MCF 10A (cell line): ENCODE measurements around the gene COPG2. TPM values are rescaled to one million over a fixed set of nuclear protein-coding genes. Genes with fewer than 3 reads are reported as not detected.

Experiments used
- BruUV-seq: library from RNA; stranded (reverse); fragments of 400-500 nt; replicated peaks from 2 replicates; lab custom pipeline; 2021; lab: Mats Ljungman, UMichigan
- CTCF ChIA-PET: fragments of 300-600 bp; sonication (Branson Sonifier 250); formaldehyde crosslinking; extraction: SDS; loops from one replicate; lab custom pipeline; 2021; ENCODE audit warnings: antibody characterized with exemption, inconsistent platforms; lab: Yijun Ruan, JAX
- POLR2A ChIA-PET: fragments of 300-600, 350-650 bp; sonication (Branson Sonifier 250); formaldehyde crosslinking; extraction: SDS; loops from one replicate; lab custom pipeline; 2020; ENCODE audit warnings: antibody characterized with exemption, inconsistent platforms; lab: Yijun Ruan, JAX
- DNase-seq: peaks from one replicate; pipeline ENCODE4 v3.0.0-alpha.2; 2018; ENCODE audit not compliant: unreplicated experiment
- H3K27ac Mint-ChIP-seq: one replicate; pipeline ENCODE4 v1.8.0; 2022; ENCODE audit warnings: mild to moderate bottlenecking, low read depth, mixed read lengths; ENCODE audit not compliant: unreplicated experiment
- H3K27me3 Mint-ChIP-seq: one replicate; pipeline ENCODE4 v1.8.0; 2022; ENCODE audit warnings: mixed read lengths; ENCODE audit not compliant: insufficient read depth, unreplicated experiment
- H3K36me3 Mint-ChIP-seq: one replicate; pipeline ENCODE4 v1.8.0; 2022; ENCODE audit warnings: mild to moderate bottlenecking, moderate library complexity, mixed read lengths; ENCODE audit not compliant: insufficient read depth, unreplicated experiment
- H3K4me1 Mint-ChIP-seq: one replicate; pipeline ENCODE4 v1.8.0; 2022; ENCODE audit warnings: mixed read lengths; ENCODE audit not compliant: insufficient read depth, unreplicated experiment
- H3K4me3 Mint-ChIP-seq: one replicate; pipeline ENCODE4 v1.8.0; 2022; ENCODE audit warnings: mild to moderate bottlenecking, moderate library complexity, mixed read lengths; ENCODE audit not compliant: unreplicated experiment
- H3K9me3 Mint-ChIP-seq: one replicate; pipeline ENCODE4 v1.8.0; 2022; ENCODE audit warnings: mixed read lengths; ENCODE audit not compliant: unreplicated experiment
- CTCF ChIP-seq: fragments of 200-600 bp; IDR thresholded peaks from one replicate; pipeline ENCODE4 v1.8.0; 2022; ENCODE audit warnings: antibody characterized with exemption, mild to moderate bottlenecking; ENCODE audit not compliant: unreplicated experiment
- intact Hi-C: fragments of 100-400 bp; cut with micrococcal nuclease; formaldehyde crosslinking; loops from 2 replicates; pipeline ENCODE4 v1.14.1; 2022
- total RNA-seq: library from RNA; stranded (reverse); gene quantifications from 2 replicates; pipeline ENCODE4 v1.2.3, GENCODE V29; 2022

COPG2 gene
- total RNA-seq, 1 experiment from 2014 or later: 24.7 TPM

DNA sequence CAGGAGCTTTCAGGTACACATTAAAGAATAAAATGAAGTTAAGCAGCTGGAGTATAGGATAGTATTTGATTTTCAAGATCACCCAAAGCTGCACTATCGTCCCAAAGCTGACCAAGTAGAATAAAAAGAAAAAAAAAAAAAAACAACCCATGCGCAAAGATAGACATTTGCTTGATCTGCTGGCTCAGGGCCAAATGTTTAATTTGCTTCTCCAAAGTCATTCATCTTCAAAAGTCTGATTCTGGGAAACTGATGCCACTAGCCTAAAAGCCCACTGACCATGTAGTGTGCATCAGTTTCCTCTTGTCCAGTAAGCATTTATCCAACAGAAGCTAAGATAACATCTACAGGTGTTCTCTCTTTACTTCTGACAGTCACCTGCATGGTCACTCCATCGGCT, 162.2 kb downstream of the COPG2 start:
- intact Hi-C loops: no loop called here
- H3K4me3 Mint-ChIP-seq: no peak overlapping the region
- BruUV-seq: TSS peak; percentile 60
- DNase-seq: no peak
- CTCF ChIA-PET: no interaction called here
- H3K9me3 Mint-ChIP-seq: no peaks in the 10 kb centered on the region
- peaks cover 44% of the 10 kb centered on the region for H3K36me3 Mint-ChIP-seq
- H3K4me1 Mint-ChIP-seq: no peaks in the 10 kb centered on the region
- no peak overlapping the region for H3K27ac Mint-ChIP-seq
- no peak for TF ChIP-seq CTCF
- H3K27me3 Mint-ChIP-seq: no peaks in the 10 kb centered on the region
- POLR2A ChIA-PET: interaction anchor here (0.7 to 0.9 kb wide), 2 partner anchors 19 to 694 kb away, joined by 3 to 4 read pairs; no protein-coding TSS in a partner anchor

DNA sequence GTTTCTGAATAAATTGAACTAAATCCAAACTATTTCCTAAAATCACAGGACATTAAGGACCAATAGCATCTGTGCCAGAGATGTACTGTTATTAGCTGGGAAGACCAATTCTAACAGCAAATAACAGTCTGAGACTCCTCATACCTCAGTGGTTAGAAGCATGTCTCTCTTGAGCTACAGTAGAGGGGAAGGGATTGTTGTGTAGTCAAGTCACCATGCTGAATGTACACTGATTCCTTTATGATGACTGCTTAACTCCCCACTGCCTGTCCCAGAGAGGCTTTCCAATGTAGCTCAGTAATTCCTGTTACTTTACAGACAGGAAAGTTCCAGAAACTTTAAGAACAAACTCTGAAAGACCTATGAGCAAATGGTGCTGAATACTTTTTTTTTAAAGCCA, 162.8 kb downstream of the COPG2 start:
- no peak overlapping the region for H3K4me3 Mint-ChIP-seq
- ChIA-PET CTCF (interaction anchor here (1.0 kb wide), 1 partner anchor 170 kb away, joined by 3 read pairs; no protein-coding TSS in a partner anchor), POLR2A (interaction anchor here (1.3 kb wide), 1 partner anchor 16 kb away, joined by 3 read pairs; no protein-coding TSS in a partner anchor)
- intact Hi-C loops: no loop called here
- no peak overlapping the region for H3K27ac Mint-ChIP-seq
- DNase-seq: no peak
- TSS peak; percentile 37 for BruUV-seq
- no peaks in the 10 kb centered on the region for H3K4me1 Mint-ChIP-seq
- no peaks in the 10 kb centered on the region for H3K27me3 Mint-ChIP-seq
- TF ChIP-seq CTCF: no peak
- peaks cover 47% of the 10 kb centered on the region for H3K36me3 Mint-ChIP-seq
- no peaks in the 10 kb centered on the region for H3K9me3 Mint-ChIP-seq

GRCh38 chr7:130500910-130501309, 167.6 kb downstream of the COPG2 start:
- no TSS peak for BruUV-seq
- no peak overlapping the region for H3K4me3 Mint-ChIP-seq

DNA sequence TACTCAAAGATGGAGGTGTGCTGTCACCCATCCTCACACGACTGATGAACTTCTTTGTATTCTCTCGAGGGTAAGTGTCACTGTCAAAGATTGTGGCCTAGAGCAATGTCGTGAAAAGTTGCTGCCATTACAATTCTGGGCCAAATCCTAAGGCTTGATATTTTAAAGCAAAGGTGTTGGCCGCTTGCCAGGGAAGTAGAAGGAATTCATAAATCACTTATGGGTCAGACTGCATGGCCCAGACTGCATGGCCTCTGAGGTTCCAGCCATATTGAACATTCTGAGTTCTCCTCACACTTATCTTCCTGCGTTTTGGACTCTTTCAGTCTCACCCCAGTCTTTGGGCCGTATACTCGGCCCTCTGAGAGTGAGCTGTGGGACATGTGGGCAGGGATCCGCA, 168.1 kb downstream of the COPG2 start:
- no peak for TF ChIP-seq CTCF
- no TSS peak for BruUV-seq
- Mint-ChIP-seq H3K4me1 (no peaks in the 10 kb centered on the region), H3K27ac (no peak overlapping the region), H3K9me3 (no peaks in the 10 kb centered on the region), H3K36me3 (peaks cover 76% of the 10 kb centered on the region), H3K27me3 (no peaks in the 10 kb centered on the region), H3K4me3 (no peak overlapping the region)
- POLR2A ChIA-PET: no interaction called here
- CTCF ChIA-PET: no interaction called here
- intact Hi-C loops: no loop called here
- no peak for DNase-seq

More at GRCh38 chr7:130500910-130501309, 167.6 kb downstream of the COPG2 start:
- POLR2A ChIA-PET: no interaction called here
- peaks cover 76% of the 10 kb centered on the region for H3K36me3 Mint-ChIP-seq
- no peaks in the 10 kb centered on the region for H3K27me3 Mint-ChIP-seq
- DNase-seq: no peak
- CTCF ChIA-PET: no interaction called here
- no peaks in the 10 kb centered on the region for H3K4me1 Mint-ChIP-seq
- TF ChIP-seq CTCF: no peak
- H3K9me3 Mint-ChIP-seq: no peaks in the 10 kb centered on the region
- H3K27ac Mint-ChIP-seq: no peak overlapping the region
- intact Hi-C loops: no loop called here
